Mucosa of rectum (tissue), 2 donors: ENCODE measurements around the gene AQP1.

Experiments used
- H3K27ac ChIP-seq, 2 donors: one replicate each; pipeline ENCODE4 v1.7.0; 2013; ENCODE audit warnings: inconsistent platforms in 2 of 2, low read depth in 2 of 2, low read length in 2 of 2
- H3K27me3 ChIP-seq, 2 donors: one replicate each; pipeline ENCODE4 v1.7.0; 2013; ENCODE audit warnings: low read length in 2 of 2; ENCODE audit not compliant: control insufficient read depth in 2 of 2, insufficient read depth in 2 of 2
- H3K36me3 ChIP-seq, 2 donors: one replicate each; pipeline ENCODE4 v1.7.0; 2013; ENCODE audit warnings: low read length in 2 of 2; ENCODE audit not compliant: control insufficient read depth in 2 of 2, insufficient read depth in 2 of 2
- H3K4me1 ChIP-seq, 2 donors: one replicate each; pipeline ENCODE4 v1.7.0; 2013; ENCODE audit warnings: low read length in 2 of 2, mild to moderate bottlenecking in 1 of 2; ENCODE audit not compliant: control insufficient read depth in 2 of 2, insufficient read depth in 2 of 2
- H3K4me3 ChIP-seq, 2 donors: one replicate each; pipeline ENCODE4 v1.7.0; 2013; ENCODE audit warnings: low read length in 2 of 2
- H3K9ac ChIP-seq, 2 donors: one replicate each; pipeline ENCODE4 v1.7.0; 2013; ENCODE audit warnings: low read length in 2 of 2, low read depth in 1 of 2, mild to moderate bottlenecking in 1 of 2
- H3K9me3 ChIP-seq, 2 donors: one replicate each; pipeline ENCODE4 v1.7.0; 2013; ENCODE audit warnings: low read length in 2 of 2; ENCODE audit not compliant: control insufficient read depth in 2 of 2
- donor health status: healthy.
- donor health status: Normal muscosa, but diverticular disease.

Gene AQP1

GRCh38 chr7:30931929-30932540 lies 20.4 kb downstream of the AQP1 start:
- no peak overlapping the region for H3K4me3 ChIP-seq

GRCh38 chr7:30932562-30932961 lies 20.9 kb downstream of the AQP1 start:
- Histone ChIP-seq H3K9ac (no peak overlapping the region), H3K27ac (no peak overlapping the region), H3K36me3 (no peaks in the 10 kb centered on the region), H3K4me1 (peaks cover 19 to 25% of the 10 kb centered on the region in 2 donors), H3K4me3 (no peak overlapping the region), H3K9me3 (no peaks in the 10 kb centered on the region), H3K27me3 (no peaks in the 10 kb centered on the region)

More at GRCh38 chr7:30931929-30932540, 20.4 kb downstream of the AQP1 start:
- Histone ChIP-seq H3K27ac (no peak overlapping the region), H3K9ac (no peak overlapping the region), H3K4me1 (peaks cover 17 to 23% of the 10 kb centered on the region in 2 donors), H3K9me3 (peaks cover 0 to 2% of the 10 kb centered on the region in 2 donors), H3K27me3 (no peaks in the 10 kb centered on the region), H3K36me3 (no peaks in the 10 kb centered on the region)

DNA sequence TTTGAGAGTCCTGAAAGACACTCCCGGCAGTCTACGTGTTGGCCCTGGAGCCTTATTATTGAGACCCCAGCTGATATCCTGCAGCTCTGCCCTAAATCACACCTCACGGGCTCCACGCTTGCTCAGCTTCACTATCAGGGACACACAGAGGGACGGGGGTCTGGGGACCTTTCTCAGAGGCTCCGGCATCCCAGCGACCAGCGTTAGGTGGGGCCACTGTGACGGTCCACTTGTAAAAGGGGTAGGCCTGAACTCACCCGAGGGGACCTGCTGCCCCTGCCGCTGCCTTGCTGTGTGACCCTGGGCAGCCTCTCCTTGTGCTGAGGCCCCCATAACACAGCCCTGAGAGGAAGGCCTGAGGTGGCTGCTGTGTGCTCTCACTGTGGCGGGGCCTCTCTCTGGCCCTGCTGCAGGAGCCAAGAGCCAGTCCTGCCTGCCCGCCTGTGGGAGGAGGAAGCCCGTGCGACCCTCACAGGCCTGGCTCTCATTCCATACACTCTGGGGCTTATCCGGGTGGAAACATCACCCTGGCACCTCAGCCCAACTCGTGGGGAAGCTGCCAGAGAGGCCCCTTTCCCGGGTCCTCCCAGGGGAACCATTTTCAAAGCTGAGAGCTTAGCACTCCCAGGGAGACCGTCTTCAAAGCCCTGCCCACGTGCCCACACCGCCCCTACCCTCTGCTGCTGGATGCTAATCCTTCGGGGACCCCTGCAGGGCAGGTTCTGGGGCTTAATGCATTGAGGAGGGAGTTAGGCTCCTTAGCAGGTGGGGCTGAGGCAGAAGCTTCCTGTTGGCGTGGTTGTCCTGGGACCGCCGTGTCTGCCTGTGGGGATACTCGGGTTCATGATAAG lies 21.7 kb downstream of the AQP1 start:
- Histone ChIP-seq H3K9me3 (no peaks in the 10 kb centered on the region), H3K4me3 (no peak overlapping the region), H3K4me1 (peaks cover 23 to 31% of the 10 kb centered on the region in 2 donors), H3K27ac (no peak overlapping the region), H3K9ac (no peak overlapping the region), H3K36me3 (no peaks in the 10 kb centered on the region), H3K27me3 (no peaks in the 10 kb centered on the region)

DNA sequence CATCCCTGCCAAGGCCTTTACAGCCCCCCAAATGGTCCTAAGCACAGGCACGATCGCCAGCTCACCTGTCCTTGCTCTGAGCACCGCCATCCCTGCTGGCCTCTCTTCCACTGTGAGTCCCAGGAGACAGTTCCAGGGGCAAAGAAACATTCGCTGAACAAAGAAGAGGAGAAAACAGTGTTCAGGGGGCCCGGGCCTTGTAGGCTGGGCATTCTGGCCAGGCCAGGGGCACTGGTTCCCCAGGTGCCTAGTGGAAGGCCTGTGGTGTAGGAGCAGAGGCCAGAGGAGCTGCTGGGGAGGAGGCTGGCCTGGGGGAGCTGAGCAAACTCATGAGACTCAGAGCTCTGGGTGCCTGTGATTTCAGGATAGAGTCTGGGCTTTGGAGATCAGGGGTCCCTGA lies 22.6 kb downstream of the AQP1 start:
- Histone ChIP-seq H3K36me3 (no peaks in the 10 kb centered on the region), H3K27me3 (no peaks in the 10 kb centered on the region), H3K4me1 (peaks cover 26 to 34% of the 10 kb centered on the region in 2 donors), H3K9me3 (no peaks in the 10 kb centered on the region), H3K9ac (peak overlapping the region in 1 of 2 donors; percentile 11), H3K27ac (no peak overlapping the region), H3K4me3 (no peak overlapping the region)

GRCh38 chr7:30934732-30935568 lies 23.3 kb downstream of the AQP1 start:
- H3K4me1 ChIP-seq: peaks cover 26 to 34% of the 10 kb centered on the region in 2 donors
- no peak overlapping the region for H3K4me3 ChIP-seq
- no peaks in the 10 kb centered on the region for H3K9me3 ChIP-seq
- H3K27ac ChIP-seq: peak overlapping the region in 1 of 2 donors; percentile 42
- H3K9ac ChIP-seq: peak overlapping the region in 1 of 2 donors; percentile 23
- no peaks in the 10 kb centered on the region for H3K27me3 ChIP-seq
- no peaks in the 10 kb centered on the region for H3K36me3 ChIP-seq

DNA sequence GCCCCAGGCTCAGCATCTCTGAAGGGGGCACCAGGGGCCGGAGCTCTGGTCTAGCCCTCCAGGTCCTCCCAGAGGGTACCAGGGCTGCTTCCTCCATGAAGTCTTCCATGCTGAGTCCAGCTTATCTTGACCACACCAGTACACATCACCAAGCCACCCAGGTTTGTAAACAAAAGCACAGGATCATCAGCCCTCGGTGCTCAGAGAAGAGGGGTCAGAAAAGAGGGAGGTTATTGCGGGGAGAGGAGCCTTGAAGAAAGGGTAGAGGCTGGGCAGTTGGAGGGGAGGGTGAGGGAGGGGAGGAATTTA lies 23.9 kb downstream of the AQP1 start:
- H3K27me3 ChIP-seq: no peaks in the 10 kb centered on the region
- no peaks in the 10 kb centered on the region for H3K36me3 ChIP-seq
- no peak overlapping the region for H3K4me3 ChIP-seq
- peak overlapping the region in 1 of 2 donors; percentile 42 for H3K27ac ChIP-seq
- H3K4me1 ChIP-seq: peaks cover 26 to 34% of the 10 kb centered on the region in 2 donors
- no peaks in the 10 kb centered on the region for H3K9me3 ChIP-seq
- peak overlapping the region in 1 of 2 donors; percentile 23 for H3K9ac ChIP-seq

DNA sequence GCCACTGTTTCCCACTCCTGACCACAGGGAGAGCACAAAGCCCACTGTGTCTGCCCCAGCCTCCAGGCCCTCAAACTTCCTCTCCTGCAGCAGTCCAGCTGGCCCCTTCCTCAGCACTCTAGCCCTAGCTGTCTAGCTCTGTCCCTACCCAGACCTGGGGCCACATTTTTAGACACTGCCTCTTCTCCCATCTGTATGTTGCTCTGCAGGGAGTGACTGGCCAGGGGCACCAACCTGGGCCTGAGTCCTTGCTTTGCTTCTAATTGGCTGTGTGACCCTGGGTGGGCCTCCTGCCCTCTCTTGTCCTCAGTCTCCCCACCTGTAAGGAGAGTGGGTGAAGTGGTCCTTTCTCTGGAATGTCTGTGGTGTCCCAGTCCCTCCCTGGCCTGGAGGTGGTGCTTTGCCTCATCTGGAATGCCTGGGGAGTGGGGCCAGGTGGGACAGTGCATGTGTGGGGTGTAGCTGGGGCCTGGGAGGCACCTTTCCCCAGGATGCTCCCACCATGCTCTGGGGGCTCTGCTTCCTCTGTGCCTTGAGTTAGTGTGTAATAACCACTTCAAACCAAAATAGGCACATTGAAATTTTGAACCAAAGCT lies 25.1 kb downstream of the AQP1 start:
- Histone ChIP-seq H3K9ac (peak overlapping the region; percentile 15 to 64), H3K36me3 (no peaks in the 10 kb centered on the region), H3K27me3 (no peaks in the 10 kb centered on the region), H3K4me1 (peaks cover 26 to 37% of the 10 kb centered on the region in 2 donors), H3K27ac (peak overlapping the region; percentile 87), H3K4me3 (peak overlapping the region in 1 of 2 donors; percentile 7), H3K9me3 (no peaks in the 10 kb centered on the region)

DNA sequence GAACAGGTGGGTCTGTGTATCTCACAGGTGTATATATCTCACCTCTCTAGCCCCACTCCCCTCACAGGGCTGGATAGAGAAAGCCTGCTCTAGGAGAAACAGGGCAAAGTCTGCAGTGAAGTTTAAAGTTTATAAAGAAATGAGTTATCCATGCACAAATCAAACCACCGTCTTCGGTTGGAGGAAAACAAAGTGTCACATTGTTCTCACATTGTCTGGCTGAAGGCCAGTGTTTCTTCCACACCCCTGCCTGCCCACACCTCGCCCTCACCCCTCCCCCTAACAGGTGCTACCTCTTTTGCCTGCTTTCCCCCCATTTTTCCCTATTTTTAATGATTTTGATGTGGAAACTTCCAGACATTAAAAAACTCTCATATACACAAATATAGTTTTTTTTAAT lies 25.8 kb downstream of the AQP1 start:
- Histone ChIP-seq H3K4me3 (no peak overlapping the region), H3K27me3 (no peaks in the 10 kb centered on the region), H3K36me3 (no peaks in the 10 kb centered on the region), H3K4me1 (peaks cover 26 to 38% of the 10 kb centered on the region in 2 donors), H3K9me3 (no peaks in the 10 kb centered on the region), H3K27ac (peak overlapping the region; percentile 87), H3K9ac (peak overlapping the region; percentile 15 to 64)

- no peaks in the 10 kb centered on the region for H3K27me3 ChIP-seq
- H3K9me3 ChIP-seq: no peaks in the 10 kb centered on the region
- H3K36me3 ChIP-seq: no peaks in the 10 kb centered on the region
- H3K9ac ChIP-seq: peak overlapping the region in 1 of 2 donors; percentile 3
- H3K4me1 ChIP-seq: peaks cover 26 to 38% of the 10 kb centered on the region in 2 donors
- peak overlapping the region in 1 of 2 donors; percentile 10 for H3K4me3 ChIP-seq
- peak overlapping the region; percentile 58 to 87 for H3K27ac ChIP-seq
These were observed 27.0 kb downstream of the AQP1 start for GRCh38 chr7:30938435-30939316.
